Body of pancreas (tissue), 4 donors: ENCODE results near the gene ANO10.
"Not testable (repeated sequence)": the region's sequence is repeated elsewhere in the genome, so short reads cannot be mapped to it uniquely, and the experiment has no call there.

Source experiments
- POLR2A ChIP-seq, 3 donors: fragments of 450-650 bp; IDR thresholded peaks; one replicate each; pipeline ENCODE4 v1.6.1; 2016; ENCODE audit warnings: antibody characterized with exemption in 3 of 3, mild to moderate bottlenecking in 2 of 3
- TF ChIP-seq, protein P1 (sequence below), 7 experiments: fragments of 450-650 bp in 4 of 7; fragments of 200-600 bp in 3 of 7; sonication (generic) in 3 of 7; IDR thresholded peaks; one replicate each; pipeline ENCODE4 v1.5.1; 2016 to 2019; ENCODE audit warnings: antibody characterized with exemption in 7 of 7

- TF ChIP-seq, protein P1, sequence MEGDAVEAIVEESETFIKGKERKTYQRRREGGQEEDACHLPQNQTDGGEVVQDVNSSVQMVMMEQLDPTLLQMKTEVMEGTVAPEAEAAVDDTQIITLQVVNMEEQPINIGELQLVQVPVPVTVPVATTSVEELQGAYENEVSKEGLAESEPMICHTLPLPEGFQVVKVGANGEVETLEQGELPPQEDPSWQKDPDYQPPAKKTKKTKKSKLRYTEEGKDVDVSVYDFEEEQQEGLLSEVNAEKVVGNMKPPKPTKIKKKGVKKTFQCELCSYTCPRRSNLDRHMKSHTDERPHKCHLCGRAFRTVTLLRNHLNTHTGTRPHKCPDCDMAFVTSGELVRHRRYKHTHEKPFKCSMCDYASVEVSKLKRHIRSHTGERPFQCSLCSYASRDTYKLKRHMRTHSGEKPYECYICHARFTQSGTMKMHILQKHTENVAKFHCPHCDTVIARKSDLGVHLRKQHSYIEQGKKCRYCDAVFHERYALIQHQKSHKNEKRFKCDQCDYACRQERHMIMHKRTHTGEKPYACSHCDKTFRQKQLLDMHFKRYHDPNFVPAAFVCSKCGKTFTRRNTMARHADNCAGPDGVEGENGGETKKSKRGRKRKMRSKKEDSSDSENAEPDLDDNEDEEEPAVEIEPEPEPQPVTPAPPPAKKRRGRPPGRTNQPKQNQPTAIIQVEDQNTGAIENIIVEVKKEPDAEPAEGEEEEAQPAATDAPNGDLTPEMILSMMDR (IDR thresholded peaks at IDR 0.05), result not testable (repeated sequence)
- not testable (repeated sequence) for TF ChIP-seq POLR2A (IDR thresholded peaks at IDR 0.05)
These were observed 39.6 kb upstream of the ANO10 start for GRCh38 chr3:43661376-43661775.
